Embryonic facial prominence (tissue), 1 donor: Measurements from ENCODE around the gene IKZF1.

ENCODE experiments used
- DNase-seq: peaks from one replicate; pipeline ENCODE4 v3.0.0-alpha.2; 2016; ENCODE audit errors: extremely low spot score

Gene IKZF1

GRCh38 chr7:50376056-50376820, 71.7 kb downstream of the IKZF1 start:
- no peak for DNase-seq

DNA sequence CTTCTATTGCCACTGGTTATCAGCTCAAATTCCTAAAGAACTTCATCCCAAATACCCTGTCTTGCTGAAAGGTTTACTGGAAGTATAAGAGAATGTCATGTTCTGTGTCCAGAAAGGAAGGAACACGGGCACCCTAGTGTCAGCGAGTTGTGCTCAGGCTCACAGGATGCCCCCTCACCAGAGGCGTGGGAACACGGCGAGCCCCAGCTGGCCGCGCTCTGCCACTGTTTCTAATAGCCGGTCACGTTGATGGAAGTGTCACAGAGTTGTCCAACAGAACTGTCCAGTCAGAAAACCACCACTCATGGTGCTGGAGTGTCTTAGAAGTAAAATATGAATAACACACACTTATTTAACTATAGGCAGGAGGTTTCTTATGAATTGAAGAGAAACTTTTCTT, 72.8 kb downstream of the IKZF1 start:
- DNase-seq = no peak

GRCh38 chr7:50379082-50379481, 74.6 kb downstream of the IKZF1 start:
- DNase-seq = no peak

DNA sequence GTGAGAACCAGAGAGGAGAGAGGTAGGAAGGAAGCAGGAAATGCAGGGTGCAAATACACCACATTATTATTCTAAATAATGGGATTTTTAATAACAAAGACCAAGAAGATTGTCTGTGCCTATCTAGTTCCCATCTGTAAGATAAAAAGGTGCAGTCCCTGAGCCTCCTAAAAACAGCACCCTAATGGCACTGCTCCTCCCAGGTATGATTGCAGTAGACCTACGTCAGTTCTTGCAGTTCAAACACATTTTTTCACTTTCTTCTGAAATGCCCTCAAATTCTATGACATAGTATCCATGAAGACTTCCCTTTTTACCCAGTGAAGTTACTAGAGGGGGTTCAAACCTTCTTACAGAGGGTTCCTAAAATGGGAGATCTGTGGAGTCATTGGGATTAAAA, 75.0 kb downstream of the IKZF1 start:
- no peak for DNase-seq

DNA sequence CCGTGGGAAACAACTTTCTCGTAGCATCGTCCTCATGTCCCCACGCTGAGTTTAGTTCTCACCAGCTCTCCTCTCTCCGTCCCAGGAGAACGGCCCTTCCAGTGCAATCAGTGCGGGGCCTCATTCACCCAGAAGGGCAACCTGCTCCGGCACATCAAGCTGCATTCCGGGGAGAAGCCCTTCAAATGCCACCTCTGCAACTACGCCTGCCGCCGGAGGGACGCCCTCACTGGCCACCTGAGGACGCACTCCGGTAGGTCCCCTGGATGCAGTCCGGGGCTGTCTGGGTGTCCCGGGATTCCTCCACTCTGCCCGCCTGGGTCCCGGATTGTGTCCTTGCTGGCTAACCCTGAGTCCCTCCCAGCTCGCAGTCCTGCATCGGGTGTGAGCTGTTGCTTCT, 77.9 kb downstream of the IKZF1 start:
- DNase-seq = no peak

GRCh38 chr7:50387351-50387750, 82.8 kb downstream of the IKZF1 start:
- no peak for DNase-seq

- DNase-seq = no peak
Measured at GRCh38 chr7:50389961-50390360, 85.4 kb downstream of the IKZF1 start.

DNA sequence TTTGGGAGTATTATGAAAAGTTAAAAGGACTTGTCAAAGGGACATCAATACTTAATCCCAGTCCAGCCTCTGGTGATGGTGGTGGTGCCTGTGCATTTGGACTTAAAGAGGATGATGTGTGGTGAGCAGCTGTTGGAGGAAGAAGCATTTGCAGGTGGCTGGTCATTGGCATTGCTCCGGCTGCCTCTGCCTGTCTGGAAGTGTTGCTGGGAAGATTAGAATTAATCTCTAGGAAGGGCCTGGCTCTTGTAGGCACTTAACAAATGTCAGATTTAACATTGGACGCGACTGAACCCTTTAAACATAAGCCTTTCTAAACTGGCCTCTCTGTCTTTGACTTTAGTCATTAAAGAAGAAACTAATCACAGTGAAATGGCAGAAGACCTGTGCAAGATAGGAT, 86.9 kb downstream of the IKZF1 start:
- no peak for DNase-seq

- DNase-seq = no peak
Measured at GRCh38 chr7:50393076-50393475, 88.6 kb downstream of the IKZF1 start.

DNA sequence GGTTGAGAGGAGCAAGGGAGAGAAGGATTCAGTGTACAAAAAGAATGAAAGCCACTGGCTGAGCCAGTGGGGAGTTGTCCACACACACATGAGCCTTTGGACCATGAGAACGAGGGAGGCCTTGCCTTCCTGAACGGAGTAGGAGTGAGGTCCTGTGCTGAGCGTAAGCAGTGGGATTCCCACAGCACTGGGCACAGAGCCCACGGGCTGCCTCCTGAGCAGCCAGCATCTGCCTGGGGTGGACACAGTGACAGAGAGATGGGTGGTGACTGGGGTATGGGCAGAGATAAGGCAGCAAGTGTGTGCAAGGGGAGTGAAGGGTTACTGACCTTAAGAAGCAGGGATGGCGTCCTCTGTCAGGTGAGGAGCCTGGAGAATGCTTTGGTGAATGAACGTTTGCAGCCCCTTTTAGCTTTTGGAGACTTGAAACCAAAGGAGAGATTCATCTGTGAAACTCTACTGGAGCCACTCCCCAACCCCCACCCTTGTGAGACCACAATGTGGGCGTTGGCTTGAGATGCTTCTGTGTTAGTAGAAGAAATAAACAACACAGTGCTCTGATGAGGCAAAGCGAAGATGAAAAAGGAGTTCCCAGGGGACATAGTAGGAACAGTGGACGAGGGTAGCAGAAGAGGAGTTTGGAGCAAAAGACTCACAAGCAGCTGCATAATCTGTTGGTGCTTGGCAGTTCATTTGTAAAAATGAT, 89.2 kb downstream of the IKZF1 start:
- no peak for DNase-seq

DNA sequence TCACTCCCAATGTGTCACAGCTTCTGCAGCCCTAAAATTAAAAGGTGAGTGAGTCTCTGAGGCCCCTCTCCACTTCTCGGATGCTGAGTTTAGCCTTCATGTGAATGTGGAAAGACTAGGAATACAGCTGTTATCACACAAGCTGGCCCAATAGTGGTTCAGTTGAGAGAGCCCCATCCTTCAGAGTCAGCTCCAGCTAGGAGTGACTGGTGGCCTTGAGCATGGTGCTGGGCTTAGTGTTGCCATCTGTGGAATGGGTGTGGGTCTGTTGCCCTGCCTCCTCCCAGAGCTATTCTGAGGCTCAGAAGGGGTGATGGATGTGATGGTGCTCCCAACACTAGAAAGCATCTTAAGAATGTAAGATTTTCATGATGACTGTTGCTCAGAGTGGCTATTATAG, 89.8 kb downstream of the IKZF1 start:
- no peak for DNase-seq

- DNase-seq = no peak
Measured at GRCh38 chr7:50396856-50397255, 92.3 kb downstream of the IKZF1 start.

GRCh38 chr7:50397320-50397970, 92.9 kb downstream of the IKZF1 start:
- no peak for DNase-seq

DNA sequence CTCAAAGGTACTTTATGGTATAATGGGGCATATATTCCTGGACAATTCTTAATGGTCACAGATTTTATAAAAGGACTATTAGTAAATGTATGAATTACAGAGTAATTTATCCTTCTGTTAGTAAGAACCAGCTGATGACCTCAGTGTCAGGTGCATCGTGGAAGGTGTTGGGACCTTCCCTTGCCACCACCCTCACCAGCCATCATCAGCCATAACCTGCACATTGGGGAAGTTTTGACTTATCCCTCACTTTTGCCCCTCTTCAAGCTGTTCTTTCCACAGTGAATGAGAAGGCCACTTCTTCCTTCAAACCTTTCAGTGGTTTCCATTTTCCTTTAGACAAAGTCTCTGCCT, 93.4 kb downstream of the IKZF1 start:
- DNase-seq = no peak

- no peak for DNase-seq
Measured at GRCh38 chr7:50399206-50399605, 94.7 kb downstream of the IKZF1 start.

DNA sequence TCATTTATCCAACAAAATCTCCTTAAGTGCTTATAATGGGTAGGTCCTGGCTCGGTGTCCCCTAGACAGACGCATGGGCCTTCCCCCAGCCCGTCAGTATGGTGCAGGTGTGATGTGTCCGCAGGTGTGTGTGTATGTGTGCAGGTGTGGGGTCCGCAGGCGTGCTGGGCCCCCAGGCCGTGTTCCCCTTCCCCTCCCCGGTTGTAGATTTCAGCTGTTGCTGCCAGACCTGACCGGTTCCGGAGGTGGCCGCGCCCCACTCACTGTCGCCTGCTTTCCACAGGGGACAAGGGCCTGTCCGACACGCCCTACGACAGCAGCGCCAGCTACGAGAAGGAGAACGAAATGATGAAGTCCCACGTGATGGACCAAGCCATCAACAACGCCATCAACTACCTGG, 95.1 kb downstream of the IKZF1 start:
- no peak for DNase-seq

GRCh38 chr7:50400114-50400513, 95.6 kb downstream of the IKZF1 start:
- no peak for DNase-seq

DNA sequence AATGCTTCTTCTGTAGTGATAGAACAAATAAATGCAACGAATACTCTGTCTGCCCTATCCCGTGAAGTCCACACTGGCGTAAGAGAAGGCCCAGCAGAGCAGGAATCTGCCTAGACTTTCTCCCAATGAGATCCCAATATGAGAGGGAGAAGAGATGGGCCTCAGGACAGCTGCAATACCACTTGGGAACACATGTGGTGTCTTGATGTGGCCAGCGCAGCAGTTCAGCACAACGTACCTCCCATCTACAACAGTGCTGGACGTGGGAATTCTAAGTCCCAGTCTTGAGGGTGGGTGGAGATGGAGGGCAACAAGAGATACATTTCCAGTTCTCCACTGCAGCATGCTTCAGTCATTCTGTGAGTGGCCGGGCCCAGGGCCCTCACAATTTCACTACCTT, 99.9 kb downstream of the IKZF1 start:
- no peak for DNase-seq

- DNase-seq = no peak
Measured at GRCh38 chr7:50405221-50405620, 100.7 kb downstream of the IKZF1 start.

- DNase-seq = no peak
Measured at GRCh38 chr7:50406935-50407334, 102.4 kb downstream of the IKZF1 start.

- DNase-seq = no peak
Measured at GRCh38 chr7:50409856-50410745, 105.6 kb downstream of the IKZF1 start.

DNA sequence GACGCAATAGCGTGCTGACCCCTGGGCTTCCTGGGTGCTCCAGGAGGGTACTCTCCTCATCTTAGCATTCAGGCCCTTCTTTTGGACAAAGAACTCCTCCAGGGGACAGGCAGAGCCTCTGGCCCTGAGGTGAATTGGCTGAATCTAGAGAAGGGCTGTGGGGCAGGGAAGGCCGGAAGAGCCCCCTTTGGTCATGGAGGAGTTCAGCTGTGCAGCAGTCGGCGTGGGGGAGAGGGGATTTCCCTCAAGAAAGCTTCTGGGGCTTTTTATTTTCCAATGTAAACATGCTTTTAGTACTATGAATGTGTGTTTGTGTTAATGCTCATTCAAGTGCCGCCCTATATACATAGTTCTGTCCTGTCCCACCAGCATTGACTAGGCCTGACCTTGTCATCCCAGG, 106.8 kb downstream of the IKZF1 start:
- DNase-seq = no peak
